HG02571 (cell line): ENCODE results near the gene PKMYT1.
A peak's percentile ranks its signal among the peaks of the same experiment; 100 is the strongest.

ENCODE experiments used
- ATAC-seq: cut with Tn5 transposase; IDR thresholded peaks from one replicate; pipeline ENCODE4 v1.9.1; 2021; ENCODE audit warnings: mild to moderate bottlenecking, moderate library complexity; ENCODE audit not compliant: unreplicated experiment

Gene PKMYT1

GRCh38 chr16:2974319-2975056 lies 5.8 kb downstream of the PKMYT1 start:
- no peak for ATAC-seq

GRCh38 chr16:2973605-2974318 lies 6.5 kb downstream of the PKMYT1 start:
- ATAC-seq: no peak

GRCh38 chr16:2973093-2973492 lies 7.2 kb downstream of the PKMYT1 start:
- ATAC-seq: no peak

GRCh38 chr16:2971985-2972784 lies 8.1 kb downstream of the PKMYT1 start:
- no peak for ATAC-seq

GRCh38 chr16:2971134-2971984 lies 8.9 kb downstream of the PKMYT1 start:
- ATAC-seq: no peak

GRCh38 chr16:2970563-2970962 lies 9.7 kb downstream of the PKMYT1 start:
- no peak for ATAC-seq

- ATAC-seq: peak; percentile 1
Observed at GRCh38 chr16:2969545-2970521, 10.4 kb downstream of the PKMYT1 start.

GRCh38 chr16:2968738-2969544 lies 11.3 kb downstream of the PKMYT1 start, which contains the start of gene PAQR4:
Gene PAQR4 (plus strand): TSS chr16:2969348. CDS start chr16:2969675, 327 bp downstream.
- ATAC-seq: peak; percentile 74

- no peak for ATAC-seq
Observed at GRCh38 chr16:2968368-2968737, 11.9 kb downstream of the PKMYT1 start.

- ATAC-seq: no peak
Observed at GRCh38 chr16:2967721-2968161, 12.5 kb downstream of the PKMYT1 start.

GRCh38 chr16:2967211-2967631 lies 13.0 kb downstream of the PKMYT1 start:
- no peak for ATAC-seq

- ATAC-seq: no peak
Observed at GRCh38 chr16:2966808-2967191, 13.4 kb downstream of the PKMYT1 start.

GRCh38 chr16:2966043-2966807 lies 14.0 kb downstream of the PKMYT1 start:
- no peak for ATAC-seq

- no peak for ATAC-seq
Observed at GRCh38 chr16:2964475-2965336, 15.5 kb downstream of the PKMYT1 start.

GRCh38 chr16:2963723-2964474 lies 16.3 kb downstream of the PKMYT1 start, which contains the start of gene KREMEN2:
Gene KREMEN2 (plus strand): TSS chr16:2964275. CDS start chr16:2964521, 246 bp downstream.
- no peak for ATAC-seq
